ENCODE measurements around the gene ASH1L. TPM values are rescaled to one million over a fixed set of nuclear protein-coding genes. Genes with fewer than 3 reads are reported as not detected.

The ASH1L gene
- total RNA-seq, 1 donor = 44.8 TPM

DNA sequence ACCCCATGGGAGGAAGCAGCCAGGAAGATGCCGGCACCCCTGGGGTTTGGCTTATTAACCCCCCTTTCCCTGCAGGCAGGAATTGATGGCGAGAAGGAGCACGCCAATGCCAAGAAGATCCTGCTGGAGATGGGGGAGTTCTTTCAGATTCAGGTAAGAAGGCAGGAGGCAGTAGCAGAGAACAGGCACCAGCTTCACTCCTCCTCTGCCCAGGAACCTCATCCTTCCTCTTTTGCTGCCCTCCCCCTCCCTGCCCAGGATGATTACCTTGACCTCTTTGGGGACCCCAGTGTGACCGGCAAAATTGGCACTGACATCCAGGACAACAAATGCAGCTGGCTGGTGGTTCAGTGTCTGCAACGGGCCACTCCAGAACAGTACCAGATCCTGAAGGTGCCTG, 243.1 kb downstream of the ASH1L start:
- TF ChIP-seq, protein P1, sequence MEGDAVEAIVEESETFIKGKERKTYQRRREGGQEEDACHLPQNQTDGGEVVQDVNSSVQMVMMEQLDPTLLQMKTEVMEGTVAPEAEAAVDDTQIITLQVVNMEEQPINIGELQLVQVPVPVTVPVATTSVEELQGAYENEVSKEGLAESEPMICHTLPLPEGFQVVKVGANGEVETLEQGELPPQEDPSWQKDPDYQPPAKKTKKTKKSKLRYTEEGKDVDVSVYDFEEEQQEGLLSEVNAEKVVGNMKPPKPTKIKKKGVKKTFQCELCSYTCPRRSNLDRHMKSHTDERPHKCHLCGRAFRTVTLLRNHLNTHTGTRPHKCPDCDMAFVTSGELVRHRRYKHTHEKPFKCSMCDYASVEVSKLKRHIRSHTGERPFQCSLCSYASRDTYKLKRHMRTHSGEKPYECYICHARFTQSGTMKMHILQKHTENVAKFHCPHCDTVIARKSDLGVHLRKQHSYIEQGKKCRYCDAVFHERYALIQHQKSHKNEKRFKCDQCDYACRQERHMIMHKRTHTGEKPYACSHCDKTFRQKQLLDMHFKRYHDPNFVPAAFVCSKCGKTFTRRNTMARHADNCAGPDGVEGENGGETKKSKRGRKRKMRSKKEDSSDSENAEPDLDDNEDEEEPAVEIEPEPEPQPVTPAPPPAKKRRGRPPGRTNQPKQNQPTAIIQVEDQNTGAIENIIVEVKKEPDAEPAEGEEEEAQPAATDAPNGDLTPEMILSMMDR (IDR thresholded peaks at IDR 0.05; ENCODE audit: insufficient read depth, low read length) = no peak
- no peak overlapping the region for H3K4me3 ChIP-seq (ENCODE audit: low read depth, low read length)
- no peak for DNase-seq (ENCODE audit: low read depth)

- H3K4me3 ChIP-seq (ENCODE audit: low read depth, low read length) = no peak overlapping the region
- TF ChIP-seq, protein P1 (IDR thresholded peaks at IDR 0.05; ENCODE audit: insufficient read depth, low read length) = no peak
- no peak for DNase-seq (ENCODE audit: low read depth)
Observed at GRCh38 chr1:155318082-155318481, 244.5 kb downstream of the ASH1L start.

GRCh38 chr1:155316922-155317321, 245.7 kb downstream of the ASH1L start:
- TF ChIP-seq, protein P1 (IDR thresholded peaks at IDR 0.05; ENCODE audit: insufficient read depth, low read length) = no peak
- no peak overlapping the region for H3K4me3 ChIP-seq (ENCODE audit: low read depth, low read length)
- no peak for DNase-seq (ENCODE audit: low read depth)

DNA sequence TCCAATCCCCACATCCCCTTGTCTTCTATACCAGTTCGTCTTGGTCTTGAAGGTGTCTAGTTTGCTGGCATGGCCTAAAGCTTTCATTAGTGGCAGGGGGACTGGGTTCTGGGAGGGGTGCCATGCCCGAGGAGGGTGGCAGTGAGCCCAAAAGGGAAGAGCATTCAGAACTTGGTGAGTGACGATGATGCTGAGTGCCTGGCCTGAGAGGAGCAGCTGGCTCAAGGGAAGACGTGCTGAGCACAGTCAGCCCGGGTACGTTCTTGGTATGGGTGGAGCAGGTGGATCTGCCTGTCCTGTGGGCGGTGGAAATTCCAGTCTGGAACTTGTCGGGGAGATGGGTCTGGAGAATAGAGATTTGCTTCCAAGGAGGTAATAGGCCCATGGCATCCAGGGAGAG, 249.3 kb downstream of the ASH1L start:
- H3K4me3 ChIP-seq (ENCODE audit: low read depth, low read length) = no peak overlapping the region
- DNase-seq (ENCODE audit: low read depth) = no peak
- TF ChIP-seq, protein P1 (IDR thresholded peaks at IDR 0.05; ENCODE audit: insufficient read depth, low read length) = no peak

DNA sequence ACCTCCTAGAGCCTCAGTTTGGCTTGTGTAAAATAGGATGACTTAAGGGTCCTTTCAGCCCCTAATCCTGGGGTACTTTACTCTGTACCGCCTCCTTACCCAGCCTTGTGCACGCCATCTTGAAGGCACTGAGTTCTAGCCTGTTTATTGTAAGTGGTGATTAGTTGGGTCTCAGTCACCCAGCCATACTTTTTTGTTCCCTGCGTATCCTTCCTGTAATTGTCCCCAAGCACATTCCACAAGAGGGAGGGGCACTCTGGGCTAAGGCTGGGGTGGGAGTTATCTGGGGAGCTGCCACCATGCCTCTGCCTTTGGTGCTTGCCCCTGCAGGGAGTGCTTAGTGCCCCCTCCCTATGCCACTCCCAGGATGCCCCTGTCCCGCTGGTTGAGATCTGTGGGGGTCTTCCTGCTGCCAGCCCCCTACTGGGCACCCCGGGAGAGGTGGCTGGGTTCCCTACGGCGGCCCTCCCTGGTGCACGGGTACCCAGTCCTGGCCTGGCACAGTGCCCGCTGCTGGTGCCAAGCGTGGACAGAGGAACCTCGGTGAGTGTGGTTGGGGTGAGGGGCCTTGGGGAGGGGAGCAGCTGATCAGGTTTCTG, 253.1 kb downstream of the ASH1L start:
- H3K4me3 ChIP-seq (ENCODE audit: low read depth, low read length) = peak overlapping the region; percentile 92
- TF ChIP-seq, protein P1 (IDR thresholded peaks at IDR 0.05; ENCODE audit: insufficient read depth, low read length) = no peak
- DNase-seq (ENCODE audit: low read depth) = no peak

- peak within 1 kb of the TSS; percentile 92 for H3K4me3 ChIP-seq (ENCODE audit: low read depth, low read length)
- peak; percentile 99 for DNase-seq (ENCODE audit: low read depth)
- TF ChIP-seq, protein P1 (IDR thresholded peaks at IDR 0.05; ENCODE audit: insufficient read depth, low read length) = no peak
Observed at GRCh38 chr1:155308493-155309422, 253.8 kb downstream of the ASH1L start, which contains the start of gene FDPS. Gene FDPS, plus strand, starts transcription at chr1:155308866. Its CDS starts 924 bp downstream, at chr1:155309790.

All from fibroblast of the aortic adventitia (primary cell).